CD4-positive, alpha-beta T cell treated with Interleukin-6 for 4 hours (primary cell): ENCODE results near the gene CCDC85C.
A peak's percentile ranks its signal among the peaks of the same experiment; 100 is the strongest.

ENCODE experiments used
- DNase-seq: peaks from one replicate; pipeline ENCODE4 v3.0.0-alpha.2; 2020; ENCODE audit warnings: mixed read lengths

Gene CCDC85C

DNA sequence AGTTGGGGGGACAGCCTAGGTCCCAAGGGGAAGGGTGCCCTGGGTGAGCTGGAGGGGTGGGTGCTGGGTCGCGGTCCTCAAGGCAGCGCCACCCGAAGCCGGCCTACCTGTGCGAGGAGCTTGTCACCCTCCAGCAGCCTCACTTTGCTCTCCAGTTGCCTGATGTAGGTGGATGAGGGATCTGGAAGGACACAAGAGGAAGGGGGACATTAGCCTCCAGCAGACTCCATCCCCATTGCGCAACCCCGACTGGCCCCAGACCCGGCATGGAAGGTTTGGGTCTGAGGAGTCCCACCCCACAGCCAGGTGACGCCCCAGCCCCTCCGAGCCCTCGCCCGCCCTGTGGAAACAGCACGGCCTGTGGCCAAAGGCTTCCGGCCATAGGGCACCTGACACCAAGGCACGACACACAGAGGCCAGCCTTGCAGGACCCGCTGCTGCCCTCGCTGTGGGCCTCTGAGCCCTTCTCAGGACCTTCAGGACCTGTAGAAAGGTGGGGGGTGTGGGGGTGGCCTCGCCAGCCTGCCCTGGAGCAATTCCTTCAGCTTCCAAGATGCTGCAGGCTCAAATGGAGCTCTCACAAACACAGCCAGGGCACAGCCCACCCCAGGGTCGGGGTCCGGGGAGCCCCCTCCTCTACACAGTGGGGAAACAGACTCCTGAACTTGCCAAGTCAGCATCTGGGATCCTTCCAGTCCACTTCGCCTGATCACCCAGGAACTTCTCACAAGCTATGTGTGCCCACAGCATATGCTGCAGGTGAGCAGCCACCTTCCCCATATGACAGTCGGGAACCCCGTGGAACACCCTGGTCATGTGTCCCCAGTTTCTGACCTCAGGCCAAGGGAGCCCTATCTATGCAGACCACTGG is 67.9 kb downstream of the CCDC85C start:
- no peak for DNase-seq

DNA sequence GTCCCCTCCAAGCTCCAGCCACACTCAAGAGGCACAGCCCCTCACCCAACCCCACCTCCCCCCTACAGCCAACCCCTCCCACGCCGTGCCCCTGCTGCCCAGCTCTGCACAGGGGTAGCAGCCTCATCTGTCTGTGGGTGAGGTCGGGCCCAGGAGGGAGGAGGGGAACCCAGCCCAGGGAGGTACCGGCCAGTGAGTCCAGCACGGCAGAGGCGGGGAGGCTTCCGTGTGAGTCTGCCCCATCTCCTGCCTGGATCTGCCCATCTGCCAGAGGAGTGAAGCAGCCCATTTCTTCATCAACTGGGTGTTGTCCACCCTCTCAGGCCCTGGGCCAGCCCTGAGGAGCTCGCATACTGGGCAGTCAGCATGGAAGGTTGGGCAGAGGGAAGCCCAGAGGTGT is 68.6 kb downstream of the CCDC85C start:
- no peak for DNase-seq

DNA sequence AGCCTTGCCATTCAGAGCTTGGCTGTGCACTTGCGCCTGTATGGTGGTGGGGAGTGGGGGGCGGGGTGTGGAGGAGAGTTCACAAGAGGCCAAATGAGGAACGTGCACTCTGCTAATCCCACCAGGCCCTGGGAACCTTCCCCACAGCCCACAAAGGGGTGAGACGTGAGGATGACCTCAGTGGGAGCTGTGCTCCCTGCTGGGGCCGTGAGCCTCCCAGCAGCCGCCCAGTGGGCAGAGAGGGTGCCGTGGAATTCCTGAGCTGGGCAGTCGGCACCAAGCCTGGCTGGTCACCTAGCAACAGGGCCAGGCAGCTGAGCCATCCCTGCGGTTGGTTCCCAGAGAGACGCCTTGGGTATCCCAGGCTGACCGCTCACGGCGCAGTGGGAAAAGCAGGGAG is 69.1 kb downstream of the CCDC85C start:
- DNase-seq: no peak

DNA sequence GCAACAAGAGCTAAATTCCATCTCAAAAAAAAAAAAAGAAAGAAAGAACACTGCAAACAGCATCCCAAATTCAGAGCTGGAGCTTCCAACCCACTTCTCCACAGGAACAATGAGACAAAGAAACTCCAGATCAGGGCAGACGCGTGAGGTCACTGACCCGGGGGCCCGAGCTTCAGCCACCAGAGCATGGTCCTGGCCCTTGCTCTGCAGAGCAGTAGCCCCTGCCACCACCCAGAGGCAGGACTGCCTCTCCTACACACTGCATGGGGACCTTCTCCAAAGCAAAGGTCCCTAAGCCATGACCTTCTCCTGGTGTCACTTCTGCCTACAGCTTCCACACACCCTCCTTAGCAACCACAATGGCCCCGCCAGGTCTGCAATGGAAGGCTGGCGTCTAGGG is 69.7 kb downstream of the CCDC85C start:
- DNase-seq: no peak

DNA sequence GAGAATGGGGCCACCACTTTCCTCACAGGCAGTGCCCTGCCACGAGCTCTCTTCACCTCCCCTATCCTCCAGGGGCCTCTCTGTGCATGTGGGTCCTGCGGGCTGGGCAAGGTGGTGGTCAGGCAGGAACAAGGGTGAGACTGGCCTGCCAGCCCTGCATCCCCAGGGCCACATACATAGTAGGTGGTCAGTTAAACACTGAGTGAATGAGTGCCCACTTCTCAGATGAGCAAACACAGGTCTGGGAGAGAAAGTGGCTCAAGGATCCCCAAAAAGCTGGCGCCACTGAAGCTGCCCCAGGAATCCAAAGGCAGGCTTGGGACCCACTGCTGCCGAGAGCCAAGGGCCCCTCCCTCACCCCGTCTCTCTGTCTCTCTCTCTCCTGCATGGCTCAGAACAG is 71.7 kb downstream of the CCDC85C start:
- no peak for DNase-seq

DNA sequence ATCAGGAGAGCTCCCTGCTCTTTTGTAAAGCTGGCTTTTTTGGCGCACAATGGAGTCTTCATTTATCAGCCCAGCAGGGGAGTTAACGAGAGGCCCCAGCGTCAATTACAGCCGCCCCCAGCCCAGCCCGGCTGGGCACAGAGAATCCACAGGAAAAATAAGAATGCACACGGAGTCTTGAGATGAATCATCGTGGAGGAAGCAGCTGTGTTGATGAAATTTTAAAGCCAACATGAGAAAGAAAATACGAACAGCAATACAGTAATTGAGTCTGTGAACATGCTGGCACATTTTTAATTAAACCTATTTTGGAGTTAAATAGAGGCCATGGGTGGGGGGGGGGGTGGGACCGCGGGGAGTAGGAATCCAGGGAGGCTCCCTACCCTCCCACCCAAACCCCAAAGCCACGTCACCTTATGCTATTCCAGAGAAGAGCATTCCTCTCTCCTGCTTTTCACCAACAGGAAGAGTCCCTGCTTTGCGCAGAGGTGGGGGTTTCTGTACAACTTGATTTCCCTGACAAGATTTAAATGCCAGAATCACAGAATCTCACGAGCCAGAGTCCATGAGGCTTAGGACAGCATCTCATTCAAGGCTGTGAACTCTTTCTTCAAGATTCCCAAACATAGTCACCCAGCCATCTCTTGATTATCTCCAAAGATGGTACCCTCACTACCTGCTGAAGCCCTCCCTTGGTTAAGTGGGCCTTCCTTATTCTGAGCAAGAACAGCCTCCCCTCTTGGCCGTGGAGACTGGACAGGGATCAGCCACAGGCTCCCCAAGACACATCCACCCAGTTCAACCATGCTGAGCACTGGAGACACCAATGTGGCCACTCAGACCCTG is 72.5 kb downstream of the CCDC85C start:
- DNase-seq: no peak

DNA sequence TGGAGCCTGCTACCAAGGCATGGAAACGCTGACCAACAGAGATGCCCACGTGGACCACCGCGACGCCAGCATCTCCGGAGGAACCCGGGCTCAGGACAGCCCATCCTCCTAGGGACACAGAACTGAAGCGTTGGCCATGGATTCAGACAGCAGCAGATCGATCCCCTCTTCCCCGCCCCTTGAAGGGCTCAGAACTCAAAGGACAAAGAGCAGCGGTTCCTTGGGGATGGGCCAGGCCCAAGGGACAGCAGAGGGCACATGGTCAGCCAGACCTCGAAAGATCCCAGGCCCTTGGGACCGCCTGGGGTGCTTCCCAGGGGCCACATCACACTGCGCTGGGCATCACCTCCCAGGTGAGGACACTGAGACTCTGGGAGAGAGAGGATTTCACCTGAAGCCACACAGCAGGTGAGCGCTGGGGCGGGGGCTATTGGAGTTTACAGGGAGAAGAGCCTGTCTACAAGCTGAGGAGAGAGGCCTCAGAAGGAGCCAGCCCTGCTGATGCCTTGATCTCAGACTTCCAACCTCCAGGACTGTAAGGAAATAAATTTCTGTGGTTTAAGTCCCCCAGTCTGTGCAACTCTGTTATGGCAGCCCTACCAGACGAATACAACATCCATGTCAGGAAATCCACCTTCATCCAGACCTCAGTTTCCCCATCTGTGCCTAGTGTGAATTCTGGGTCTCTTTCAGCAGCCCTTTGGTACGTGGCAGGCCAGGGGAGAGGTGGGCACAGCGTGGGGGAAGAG is 73.4 kb downstream of the CCDC85C start:
- DNase-seq: no peak

DNA sequence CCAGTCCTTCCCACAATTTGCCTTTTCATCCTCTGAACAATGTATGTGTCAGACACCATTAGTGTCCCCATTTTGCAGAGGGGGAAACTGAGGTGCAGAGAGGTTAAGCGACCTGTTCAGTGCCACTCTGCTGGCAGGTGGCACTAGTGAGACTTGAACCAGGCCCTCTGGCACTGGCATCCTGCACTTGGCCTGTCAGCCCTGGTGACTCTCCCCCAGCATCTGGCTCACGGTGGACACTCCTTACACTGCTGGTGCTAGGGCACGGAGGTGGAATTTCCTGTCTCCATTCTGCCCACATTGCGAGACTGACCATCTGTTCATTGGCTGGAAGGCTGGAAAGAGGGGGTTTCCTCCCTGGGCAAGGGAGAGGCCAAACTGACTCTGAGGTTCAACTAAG is 74.1 kb downstream of the CCDC85C start:
- no peak for DNase-seq

DNA sequence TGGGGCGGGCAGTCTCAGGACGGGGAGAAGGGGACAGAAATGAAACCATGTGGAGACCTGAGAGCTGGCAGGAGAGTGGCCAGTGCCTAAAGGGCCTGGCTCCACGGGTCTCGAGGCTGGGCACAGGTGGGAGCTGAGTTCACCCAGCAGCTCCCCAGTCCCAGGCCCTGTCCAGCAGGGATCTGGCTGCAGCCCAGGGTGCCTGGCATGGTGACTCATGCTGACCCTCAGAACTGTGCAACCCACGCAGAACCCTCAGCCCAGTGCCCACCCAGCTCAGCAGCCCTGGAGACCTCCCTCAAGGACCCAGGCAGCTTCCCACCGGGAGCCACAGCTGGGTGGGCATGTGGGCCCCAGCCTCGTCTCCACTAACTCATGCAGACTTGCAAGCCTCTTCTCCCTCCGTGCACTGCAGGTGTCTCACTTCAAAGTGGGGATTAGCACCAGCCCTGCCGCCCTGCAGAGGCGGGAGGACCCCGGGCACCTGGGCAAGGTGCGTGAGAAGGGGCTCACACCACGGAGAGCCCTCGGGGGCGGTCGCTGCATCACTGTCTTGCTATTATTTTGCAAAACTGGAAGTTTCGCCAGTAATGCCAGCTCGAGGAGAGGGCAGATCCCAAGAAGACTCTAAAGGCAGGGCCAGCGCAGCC is 76.5 kb downstream of the CCDC85C start:
- DNase-seq: no peak

DNA sequence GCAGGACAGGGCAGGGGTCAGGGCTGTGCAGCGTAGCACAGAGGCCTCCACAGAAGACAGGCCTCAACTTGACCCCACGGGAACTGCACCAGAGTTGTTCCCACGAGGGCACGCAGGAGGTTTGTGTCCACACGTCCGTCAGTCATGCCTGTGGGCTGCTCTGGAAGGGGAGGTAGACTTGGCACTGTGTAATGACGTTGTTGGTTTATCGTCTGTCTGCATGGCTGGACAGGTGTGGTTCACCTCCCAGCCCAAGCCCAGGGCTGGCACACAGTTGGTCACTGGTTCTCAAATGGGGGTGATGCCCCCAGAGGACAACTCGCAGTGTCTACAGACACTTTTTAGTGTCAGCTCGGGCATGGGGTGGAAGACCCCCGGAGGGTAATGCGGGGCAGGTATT is 77.0 kb downstream of the CCDC85C start:
- DNase-seq: no peak

DNA sequence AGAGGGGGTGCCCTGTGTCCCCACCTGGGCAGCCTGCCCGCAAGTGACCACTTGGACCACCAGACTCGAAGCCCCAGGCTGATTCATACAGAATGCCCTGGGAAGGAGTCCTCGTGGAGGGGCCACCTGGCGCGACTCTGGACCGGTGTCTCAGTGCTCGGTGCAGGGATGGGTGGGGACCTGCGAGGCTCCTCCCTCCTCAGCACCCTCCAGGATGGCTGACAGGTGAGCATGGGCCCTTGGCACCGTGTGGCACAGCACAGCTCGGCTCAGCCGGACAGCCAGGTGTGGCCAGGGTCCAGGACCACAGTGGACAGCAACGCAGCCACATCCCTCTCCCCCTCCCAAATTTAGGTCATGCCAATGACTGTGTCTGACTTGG is 78.3 kb downstream of the CCDC85C start:
- DNase-seq: no peak

DNA sequence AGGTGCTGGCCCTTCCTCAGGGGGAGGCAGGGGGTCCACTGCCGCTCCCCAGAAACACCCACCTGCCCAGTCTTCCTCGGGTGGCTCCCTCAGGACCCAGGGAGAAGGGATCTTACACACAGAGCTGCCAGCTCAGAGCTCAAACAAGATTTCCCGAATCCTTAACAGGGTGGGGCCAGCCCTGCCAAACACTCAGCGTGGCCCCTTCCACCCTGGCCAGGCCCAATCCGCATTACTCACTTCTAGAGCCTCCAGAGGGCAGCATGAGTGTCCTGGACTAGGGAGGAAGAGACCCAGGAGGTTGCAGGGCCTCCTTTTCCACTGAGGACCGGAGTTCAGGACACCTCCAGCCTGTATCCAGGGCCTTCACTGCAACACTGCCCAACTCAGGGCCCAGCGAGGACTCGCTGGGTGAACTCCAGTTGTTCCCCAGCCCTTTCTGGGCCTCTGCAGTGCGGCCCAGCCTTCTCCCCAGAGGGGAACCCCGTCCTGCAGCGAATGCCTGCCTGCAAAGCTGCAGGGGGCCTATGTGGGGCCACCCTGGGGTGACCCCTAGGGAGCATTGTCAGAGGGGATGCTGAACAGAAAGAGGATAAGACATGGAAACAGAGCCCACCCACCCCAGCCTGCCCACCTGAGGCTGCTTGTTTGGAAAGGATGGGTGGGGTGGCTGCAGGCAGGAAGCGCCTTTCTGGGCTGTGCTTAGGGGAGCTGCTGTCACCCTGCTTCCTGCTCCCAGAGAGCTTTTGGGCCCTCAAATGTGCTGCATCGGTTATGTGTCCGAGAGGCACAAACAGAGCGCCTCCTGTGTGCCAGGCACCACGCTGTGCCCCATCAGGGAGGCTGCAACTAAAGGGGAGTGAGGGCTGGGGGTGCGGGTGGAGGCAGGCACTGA is 79.0 kb downstream of the CCDC85C start:
- peak; percentile 43 for DNase-seq

DNA sequence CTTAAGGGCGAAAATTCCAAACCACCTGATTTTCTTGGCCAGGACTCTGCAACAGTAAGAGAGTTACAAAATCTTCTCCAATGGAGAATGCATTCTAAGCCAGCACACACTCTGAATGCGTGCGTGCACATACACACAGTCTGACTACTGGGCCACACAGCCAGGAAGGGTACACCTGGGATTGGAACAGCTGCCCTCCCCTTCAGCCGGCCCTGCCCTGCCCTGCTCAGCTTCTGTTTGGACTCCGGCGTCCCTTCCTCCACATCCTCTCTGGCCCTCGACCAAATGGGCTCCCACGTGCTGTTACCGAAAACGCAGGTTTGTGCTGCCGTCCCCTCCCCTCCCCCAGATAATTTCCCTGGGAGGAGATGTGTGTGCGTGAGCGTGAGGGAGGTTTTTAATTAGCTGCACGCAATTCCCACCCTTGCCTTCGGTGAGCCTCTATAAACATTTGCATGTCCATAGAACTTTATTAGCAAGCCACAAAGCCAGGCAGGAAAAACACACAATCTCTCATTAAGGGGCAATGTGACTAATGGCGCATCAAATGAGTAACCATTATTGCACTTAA is 79.8 kb downstream of the CCDC85C start:
- DNase-seq: no peak

DNA sequence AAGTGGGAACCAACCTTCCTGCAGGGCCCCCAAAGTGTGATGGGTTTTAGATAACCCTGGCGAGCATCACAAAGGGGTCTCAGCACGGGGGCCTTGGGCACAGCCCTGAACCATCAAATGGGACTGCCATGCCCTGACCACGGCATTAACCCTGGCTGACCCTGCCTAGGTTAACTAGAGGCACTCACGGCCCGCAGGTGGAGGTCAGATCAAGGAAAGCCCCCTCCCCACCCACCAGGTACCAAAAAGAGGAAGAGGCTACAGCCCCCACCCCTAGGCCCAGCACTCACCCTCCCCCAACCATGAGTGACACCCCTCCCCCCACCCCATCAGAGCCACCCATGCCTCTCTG is 80.3 kb downstream of the CCDC85C start:
- no peak for DNase-seq

DNA sequence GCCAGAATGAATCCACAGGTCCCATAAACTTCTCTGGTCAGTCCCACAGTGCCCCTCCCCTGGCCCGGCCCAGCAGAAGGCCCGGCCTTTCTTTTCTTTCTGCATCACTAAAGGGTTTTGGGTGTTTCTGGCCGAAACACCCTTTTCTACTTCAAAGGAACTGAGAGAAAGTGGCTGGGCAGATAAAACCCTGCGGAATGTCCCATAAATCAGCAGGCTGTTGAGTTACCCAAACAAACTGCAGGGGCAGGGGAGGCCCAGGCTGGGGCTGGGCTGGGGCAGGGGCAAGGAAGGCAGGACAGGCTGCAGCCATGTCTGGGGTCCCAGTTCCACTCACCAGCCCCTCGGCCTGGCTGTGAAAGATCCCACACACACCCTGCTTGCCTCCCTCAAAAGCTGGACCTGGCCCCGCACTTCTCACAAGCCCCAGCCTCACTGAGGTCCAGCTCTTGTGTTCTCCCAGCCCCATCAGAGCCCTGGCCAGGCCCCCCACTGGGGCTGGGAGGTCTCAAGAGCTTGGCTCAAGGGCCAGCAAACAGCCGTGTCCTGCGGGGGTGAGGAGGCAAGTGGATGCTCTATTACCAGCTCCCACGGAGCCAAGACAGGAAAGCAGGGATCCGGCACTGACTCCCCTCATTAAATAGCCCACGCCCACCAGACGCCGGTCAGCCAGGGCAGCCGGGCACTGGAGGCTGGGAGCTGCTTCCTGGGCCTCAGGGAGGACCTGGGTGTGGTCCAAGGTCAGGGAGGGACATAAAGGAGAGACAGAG is 80.9 kb downstream of the CCDC85C start:
- no peak for DNase-seq

DNA sequence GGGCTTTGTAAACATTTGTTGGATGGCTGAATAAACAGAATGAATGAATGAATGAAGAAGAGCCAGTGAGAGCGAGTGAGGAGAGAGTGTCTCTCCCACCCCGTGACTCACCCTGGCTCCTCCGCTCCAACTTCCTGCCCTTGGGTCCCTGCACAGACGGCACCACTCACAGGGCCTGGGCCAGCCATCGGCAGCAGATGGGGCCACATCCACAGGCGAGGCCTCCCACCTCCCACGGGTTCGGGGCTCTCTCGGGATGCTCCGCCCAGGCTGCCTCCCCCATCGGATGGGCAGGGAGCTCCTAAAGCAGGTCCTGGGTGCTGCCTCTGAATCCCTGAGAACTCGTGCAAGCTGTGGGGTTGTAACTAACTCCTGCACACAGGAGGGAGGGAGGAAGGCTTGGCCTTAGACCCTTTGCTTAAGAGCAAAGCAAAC is 81.5 kb downstream of the CCDC85C start:
- DNase-seq: no peak

DNA sequence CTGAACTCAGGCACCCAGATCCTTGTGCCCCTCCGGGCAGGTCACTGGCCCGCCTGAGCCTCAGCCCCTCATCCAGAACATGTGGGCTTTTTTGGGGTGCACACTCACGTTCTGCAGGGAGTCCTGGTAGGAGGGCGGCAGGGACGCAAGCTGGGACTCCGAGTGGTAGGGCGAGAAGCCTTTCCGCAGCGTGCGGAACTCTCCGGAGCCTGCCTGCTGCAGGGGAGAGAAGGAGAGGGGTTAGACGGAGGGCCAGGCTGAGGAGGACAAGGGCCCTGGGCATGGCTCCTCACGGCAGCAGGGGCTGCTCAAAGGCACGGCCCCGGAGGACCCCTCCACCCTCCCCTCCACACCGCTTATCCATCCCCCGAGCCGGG is 82.0 kb downstream of the CCDC85C start:
- no peak for DNase-seq

DNA sequence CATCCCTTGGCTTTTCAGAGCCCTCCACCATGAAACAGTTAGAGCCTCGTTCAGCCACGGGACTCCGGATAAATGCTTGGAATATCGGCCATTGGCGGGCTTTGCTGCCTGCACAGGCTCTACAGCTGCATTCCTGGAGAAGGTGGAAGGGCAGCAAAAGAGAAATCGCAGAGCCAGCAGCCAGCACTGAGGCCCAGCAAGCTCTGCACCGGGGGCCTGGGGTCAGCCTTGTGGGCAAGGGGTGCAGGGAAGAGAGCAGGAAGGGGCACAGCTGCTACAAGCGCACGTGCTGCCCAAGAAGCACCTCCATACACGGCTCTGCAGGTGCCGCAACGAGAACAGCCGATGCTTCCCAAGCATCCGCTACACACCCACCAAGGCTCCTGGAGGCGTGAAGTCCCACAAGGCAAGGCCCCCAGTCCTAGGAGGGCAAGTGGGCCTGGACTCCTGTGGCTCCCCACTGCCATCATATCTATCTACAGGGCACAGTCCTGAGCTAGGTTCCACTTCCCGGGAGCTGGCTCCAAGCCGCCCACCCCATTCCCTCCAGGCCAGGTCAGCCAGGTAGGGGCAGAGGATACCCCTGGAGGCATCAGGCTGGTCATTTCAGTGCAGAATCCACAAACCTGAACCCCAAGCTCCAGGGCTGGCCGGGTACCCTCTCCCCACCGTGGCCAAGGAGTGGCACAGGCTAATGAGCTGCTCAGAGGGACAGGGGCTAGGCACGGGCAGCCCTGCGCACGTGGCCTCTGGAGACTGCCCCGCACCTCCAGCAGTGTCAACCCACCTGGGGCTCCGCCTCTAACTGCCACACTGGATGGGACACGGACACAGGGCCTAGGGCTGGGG is 82.6 kb downstream of the CCDC85C start:
- no peak for DNase-seq

DNA sequence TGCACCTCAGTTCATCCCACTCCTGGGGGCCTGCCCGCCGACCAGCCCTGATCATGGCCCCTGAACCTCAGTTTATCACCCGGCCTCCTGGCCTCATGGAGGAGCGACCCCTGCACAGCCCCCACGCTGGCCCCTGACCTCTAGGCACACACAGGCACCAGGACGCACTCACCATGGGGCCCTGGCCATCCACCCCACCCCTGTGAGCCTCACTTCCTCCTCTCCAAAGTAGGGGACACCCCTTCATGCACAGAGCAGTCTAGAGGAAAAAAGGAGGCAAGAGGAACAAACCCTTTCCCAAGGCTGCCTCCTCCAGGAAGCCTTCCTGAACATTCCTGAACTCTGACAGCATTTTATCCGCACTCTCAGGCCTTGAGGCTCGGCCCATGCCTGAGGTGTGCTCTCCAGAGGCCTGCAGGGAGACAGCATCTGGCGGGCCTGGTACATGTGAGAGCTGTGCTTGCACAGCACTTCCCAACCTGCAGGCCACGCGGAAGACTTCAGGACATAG is 83.4 kb downstream of the CCDC85C start:
- DNase-seq: no peak
